ENCODE results near the gene SUMO3. TPM values are rescaled to one million over a fixed set of nuclear protein-coding genes. Genes with fewer than 3 reads are reported as not detected.

SUMO3 gene
- total RNA-seq, 1 experiment from 2014 or later: 125 TPM

DNA sequence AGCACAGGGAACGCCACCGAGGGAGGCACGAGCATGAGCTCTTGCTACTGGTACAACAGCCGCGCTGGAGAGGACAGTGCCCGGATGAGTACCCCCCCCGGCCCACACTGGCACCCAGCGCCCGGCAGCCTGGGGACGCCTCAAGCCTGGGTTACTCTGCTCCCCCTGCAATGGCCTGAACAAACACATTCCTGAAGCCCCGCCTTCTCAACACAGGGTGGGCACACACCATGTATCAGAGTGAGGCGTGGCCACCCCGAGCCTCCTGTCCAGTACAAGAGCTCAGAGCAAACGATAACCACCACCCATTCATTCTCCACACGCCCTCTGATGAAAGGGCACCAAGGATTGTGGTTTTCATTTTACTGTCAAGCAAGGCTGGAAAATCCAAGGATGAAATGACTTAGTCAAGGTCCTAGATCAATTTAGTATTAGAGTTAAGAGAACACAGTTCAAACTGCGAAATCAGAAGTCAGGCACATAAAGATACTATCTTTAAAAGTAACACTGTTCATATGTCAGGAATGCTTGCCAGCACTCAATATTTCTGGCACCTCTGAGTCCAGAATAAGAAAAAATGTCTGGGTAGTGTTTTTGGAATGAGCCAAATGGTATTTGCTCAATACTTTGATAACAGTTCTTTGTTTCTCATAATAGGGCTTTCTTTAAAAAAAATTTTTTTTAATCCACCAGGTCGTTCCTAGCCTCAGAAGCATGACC lies 38.3 kb downstream of the SUMO3 start:
- no peak for DNase-seq (ENCODE audit: low read depth)

DNA sequence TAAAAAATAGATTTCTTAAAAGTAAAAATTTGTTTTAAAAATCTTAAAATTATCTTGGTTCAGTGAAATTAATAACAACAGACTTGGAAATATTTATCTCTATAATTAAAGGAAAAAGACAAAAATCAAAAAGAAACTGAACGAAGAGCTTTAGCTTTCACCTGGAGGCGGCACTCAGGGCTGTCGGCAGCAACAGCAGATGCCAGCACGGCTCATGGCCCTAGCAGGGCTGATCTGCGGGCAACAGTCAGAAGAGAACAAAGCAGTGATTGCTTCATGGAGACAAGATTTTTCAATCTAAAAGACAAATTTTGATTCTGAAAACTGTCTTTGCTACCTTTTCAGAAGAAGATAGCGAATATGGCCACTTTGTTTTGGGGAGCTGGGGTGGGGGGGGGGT lies 38.9 kb downstream of the SUMO3 start:
- no peak for DNase-seq (ENCODE audit: low read depth)

DNA sequence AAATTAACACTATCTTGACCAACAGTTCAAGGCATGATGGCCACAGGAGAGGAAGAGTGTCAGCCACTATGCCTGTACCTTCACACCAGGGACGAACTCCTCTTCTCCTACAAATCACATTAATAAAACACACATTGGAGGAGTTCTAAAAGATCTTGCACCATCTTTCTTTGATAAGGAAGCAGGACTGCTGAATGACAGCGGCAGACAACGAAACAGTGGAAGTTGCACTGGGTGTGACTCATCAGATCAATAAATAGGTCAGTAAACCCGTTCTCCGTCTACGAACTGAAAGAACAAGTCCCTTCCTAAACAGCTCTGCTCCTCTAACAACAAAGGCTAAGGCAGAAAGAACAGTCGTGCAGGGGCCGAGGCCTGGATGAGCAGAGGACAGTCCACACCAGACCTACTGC lies 39.4 kb downstream of the SUMO3 start:
- DNase-seq (ENCODE audit: low read depth): no peak

DNA sequence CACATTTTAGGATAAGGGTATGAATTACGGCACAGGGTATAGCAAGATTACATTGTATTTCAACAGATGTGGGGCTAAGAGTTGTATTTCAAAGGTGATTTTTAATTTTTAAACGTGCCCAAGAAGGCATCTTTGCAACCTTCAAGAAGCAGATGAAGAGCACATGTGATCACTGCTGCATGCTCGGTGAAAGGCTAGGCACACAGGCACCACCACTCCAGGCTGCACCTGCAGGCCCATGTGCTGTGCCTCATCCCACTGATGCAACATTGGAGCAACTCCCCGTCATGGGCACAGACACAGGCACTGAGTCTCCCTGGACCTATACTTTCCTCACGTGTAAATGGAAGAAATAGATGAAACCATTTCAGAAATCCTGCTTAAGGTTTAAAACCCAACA lies 39.8 kb downstream of the SUMO3 start:
- no peak for DNase-seq (ENCODE audit: low read depth)

DNA sequence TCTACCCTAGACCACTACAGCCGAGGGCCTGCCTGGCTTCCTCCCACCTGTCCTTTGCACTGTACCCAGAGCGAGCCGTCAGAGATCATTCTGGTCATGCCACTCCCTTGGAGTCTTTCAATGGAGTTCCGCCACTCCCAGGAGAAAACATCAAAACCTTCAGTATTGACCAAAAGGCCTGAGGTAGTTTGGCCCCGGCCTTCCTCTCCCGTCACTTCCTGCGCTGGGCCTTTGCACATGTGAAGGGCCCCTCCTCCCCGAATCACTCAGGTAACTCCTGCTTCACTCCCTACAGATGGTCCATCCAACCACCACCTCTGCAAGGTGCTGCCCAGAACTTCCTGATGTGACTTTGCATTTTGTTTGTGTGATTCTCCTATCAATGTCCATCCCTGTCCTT lies 42.9 kb downstream of the SUMO3 start:
- DNase-seq (ENCODE audit: low read depth): no peak

DNA sequence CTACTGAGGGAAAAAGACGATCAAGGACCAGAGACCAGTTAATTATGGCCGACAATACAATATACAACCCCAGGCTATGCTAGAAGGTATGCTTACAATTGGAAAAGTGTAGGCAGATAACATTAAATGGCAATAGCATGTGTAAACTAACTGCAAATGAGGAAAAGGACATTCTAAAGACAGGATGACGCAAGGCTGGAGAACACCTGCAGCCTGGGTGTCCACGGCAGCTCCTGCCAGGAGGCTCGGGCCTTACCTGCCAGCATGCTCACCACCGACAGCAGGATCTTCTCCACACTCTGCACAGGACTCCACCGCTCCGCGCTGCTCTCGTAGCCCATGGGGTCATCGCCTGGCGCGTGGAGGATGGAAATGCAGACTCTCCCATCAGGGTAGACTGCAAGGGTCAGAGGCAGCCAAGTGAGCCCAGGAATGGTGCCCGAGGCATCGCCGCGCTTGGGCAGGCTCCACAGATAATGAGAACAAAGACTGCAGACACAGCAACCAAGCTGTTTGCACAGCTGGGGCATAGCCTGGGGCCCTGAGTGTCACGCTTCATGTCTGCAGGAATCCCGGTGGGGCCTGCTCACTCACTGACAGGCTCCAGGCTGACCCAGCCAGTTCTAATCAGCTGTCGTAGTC lies 44.5 kb downstream of the SUMO3 start:
- no peak for DNase-seq (ENCODE audit: low read depth)

DNA sequence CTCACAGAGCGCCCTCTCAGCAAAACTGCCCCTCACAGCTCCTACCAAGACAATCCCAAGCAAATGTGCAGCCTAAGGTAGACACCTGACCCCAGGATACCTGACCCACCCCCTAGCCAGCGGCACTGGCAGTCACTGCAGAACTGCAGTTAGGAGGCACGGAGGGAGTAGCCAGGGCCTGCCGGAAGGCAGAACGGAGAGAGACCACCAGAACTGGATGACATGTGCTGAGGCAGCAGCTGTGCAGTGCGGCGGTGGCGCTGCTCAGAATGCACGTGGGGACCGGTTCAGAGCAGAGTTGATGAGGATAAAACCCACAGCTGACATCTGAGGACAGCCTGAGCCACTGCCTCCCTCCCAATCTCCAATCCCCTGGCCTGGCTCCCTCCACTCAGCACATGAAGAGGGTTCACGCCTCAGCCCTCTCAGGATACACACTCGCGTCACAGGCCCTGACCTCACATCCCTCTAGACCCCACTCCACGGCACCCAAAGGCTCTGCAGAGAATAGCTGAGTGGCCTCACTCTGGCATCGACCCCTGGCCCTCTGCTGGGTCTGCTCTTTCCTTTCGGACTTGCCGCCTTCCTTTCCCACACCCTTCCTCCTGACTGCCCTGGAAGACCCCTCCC lies 45.9 kb downstream of the SUMO3 start:
- no peak for DNase-seq (ENCODE audit: low read depth)

DNA sequence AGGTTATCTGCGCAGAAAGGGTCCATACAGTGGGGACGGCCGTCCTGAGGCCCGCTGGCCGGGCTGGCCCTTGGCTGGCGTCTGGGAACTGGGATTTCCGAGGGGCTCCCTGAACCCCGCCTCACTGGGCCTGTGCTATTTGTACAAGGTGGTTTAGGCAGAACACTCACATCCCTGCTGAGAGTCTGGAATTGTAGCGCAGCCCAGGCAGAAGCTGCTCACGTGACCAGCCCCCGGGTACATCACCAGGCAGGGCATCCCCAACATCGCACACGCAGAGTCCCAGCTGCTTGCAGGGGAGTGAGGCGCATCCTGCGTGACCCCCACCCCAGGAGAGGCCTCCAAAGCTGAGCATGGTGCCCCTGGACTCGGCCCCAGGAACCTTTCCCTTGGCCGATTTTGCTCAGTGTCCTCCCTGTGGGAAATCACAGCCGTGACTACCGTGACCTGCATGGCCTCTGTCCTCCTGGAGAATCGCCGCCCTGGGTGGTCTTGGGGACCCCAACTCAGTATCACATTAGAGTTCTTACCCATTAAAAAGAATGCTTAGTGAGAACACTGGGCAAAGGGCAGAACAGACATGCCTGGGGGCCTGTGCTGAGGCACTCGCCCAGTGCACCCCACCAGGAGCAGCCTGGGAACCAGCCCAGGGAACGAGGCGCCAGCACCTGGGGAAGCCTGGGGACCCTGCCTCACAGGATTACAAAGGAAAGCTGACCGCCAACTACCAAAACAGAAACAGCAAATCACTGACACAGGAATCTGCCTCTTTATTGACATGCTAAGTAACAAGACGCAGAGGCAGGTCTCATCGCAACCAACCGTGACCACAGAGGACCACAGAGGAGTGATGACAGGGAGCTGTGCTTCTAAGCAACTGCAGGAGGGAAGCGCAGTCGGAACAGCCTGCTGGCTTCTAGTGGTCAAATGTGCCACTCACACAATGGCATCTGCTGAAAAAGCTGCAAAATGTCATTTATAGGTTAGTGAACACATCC lies 49.7 kb downstream of the SUMO3 start:
- no peak for DNase-seq (ENCODE audit: low read depth)

DNA sequence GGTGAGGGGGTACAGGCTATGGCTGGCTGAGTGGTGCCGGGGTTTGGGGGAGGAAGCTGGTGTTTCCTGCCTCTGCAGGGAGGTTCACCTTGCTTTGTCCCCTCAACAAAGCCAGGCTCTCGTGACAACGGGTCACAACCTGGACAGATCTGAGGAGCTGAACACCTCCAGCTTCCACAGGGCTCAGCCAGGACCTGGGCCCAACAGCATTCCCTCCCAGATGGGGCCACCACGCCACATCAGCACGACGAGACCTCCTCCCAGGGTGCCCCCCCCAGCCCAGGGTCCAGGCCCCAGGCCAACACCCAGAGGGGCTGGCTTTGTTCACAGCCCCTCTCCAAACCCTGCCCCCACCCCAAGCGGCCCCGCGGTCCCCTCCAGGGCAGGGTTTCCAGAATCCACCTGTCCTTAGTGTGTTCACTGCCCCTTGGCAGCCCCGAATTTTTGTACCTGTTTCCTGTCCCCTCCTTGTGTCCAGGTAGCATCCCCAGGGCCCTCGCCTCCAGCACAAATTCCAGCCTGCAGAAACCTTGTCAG lies 51.0 kb downstream of the SUMO3 start:
- no peak for DNase-seq (ENCODE audit: low read depth)

DNA sequence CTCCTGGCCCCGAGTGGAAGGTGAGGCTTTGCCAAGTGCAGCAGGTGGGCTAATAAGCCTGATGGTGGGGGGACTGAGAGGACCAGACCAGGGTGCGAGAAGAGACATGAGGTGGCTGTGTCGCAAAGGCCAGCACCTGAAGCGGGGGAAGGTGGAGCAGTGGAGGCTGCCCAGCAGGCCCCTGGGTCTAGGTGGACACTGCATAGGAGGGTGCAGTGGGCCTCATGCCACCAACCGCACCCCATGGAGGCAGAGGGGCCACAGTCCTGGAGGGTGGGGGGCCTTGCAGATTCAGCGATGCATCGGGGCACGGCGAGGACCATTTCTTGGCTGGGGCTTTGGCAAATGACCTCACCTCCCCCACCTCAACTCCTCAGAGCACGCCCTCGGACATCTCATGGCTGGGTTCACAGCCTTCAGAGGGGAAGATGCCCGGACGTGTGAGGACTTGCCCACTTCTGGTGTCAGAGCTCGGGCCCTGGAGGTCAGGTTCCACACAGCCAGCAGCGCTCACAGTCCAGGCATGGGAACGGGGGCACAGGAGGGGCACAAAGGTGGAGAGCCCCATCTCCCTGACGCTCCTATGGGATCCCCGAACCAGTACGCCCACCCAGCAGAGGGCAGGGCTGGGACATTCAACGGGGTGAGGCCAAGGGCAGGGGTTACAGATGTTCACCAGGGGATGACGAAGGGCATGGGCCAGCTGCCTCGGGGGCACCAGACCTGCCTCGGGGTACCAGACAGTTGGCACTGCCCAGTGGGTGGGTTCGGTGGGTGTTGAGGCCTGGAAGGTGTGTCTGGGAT lies 51.6 kb downstream of the SUMO3 start:
- no peak for DNase-seq (ENCODE audit: low read depth)

DNA sequence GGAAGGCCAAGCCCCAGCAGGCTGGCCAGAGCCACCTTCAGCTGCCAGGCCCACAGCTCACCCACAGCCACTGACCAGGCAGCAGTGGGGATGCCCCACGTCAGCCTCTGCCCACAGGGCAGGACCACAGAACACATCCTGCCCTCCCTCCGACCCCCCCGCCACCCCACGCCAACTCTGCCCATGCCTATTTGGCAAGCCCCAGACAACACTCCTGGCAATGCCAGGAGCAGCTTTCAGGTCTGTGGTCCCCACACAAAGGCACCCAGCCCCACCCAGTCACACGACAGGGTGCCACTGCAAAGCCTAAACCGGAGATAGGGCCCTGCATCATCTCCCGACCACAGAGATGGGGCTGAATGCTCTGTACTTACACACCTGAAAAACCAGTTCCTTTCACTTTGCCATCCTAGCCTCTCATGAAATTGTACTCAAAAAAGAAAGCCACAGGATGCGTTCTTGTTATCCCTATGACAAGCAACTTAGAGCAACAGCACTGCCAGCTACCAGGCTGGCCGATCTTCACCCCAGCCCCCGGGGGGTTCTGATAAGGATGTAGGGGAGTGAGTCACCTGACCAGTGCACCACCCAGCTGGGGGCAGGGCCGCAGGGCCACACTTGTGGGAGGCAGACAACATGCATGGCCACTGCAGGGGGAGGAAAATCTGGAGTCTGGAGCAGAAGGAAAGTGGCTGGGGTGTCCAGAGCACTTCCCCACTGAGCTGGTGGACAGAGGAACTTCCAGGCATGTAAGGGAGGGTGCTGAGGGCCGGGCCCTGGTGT lies 52.4 kb downstream of the SUMO3 start:
- DNase-seq (ENCODE audit: low read depth): no peak

DNA sequence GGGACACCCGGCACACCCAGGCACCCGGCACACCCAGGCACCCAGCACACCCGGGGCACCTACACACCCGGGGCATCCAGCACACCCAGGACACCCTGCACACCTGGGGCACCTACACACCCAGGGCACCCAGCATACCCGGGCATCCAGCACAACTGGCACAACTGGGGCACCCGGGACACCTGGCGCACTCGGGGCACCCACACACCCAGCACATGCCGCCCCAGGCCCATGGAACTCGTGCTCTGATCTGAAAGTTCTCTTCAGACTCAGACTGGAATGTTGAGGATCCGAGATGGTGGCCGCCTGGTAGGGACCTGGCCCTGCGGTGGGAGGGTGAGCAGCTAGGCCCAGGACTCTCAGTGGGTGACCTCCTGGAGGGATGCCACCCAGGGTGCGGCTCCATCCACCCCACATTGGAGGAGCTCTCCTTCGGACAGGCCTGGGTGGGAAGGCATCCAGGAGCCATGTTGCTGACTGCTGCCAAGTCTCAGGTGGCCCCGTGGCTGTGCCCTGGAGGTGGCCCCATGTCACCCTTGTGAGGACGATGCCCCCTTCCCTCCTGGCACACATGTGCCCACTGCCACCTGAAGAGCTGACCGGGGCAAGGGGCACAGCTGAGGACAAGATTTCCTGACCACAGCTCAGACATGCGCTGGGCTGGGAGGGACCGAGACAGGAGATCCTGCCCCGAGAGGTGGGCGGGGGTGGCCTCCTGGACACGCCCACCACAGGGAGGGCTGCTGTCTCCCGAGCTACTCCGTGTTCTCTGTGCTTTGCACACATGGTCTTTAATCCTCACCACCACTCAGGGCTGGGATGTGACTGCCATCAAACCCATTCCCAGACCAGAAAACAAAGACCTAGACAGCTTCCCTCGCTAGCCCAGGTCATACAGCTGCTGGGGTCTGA lies 53.3 kb downstream of the SUMO3 start:
- DNase-seq (ENCODE audit: low read depth): no peak

DNA sequence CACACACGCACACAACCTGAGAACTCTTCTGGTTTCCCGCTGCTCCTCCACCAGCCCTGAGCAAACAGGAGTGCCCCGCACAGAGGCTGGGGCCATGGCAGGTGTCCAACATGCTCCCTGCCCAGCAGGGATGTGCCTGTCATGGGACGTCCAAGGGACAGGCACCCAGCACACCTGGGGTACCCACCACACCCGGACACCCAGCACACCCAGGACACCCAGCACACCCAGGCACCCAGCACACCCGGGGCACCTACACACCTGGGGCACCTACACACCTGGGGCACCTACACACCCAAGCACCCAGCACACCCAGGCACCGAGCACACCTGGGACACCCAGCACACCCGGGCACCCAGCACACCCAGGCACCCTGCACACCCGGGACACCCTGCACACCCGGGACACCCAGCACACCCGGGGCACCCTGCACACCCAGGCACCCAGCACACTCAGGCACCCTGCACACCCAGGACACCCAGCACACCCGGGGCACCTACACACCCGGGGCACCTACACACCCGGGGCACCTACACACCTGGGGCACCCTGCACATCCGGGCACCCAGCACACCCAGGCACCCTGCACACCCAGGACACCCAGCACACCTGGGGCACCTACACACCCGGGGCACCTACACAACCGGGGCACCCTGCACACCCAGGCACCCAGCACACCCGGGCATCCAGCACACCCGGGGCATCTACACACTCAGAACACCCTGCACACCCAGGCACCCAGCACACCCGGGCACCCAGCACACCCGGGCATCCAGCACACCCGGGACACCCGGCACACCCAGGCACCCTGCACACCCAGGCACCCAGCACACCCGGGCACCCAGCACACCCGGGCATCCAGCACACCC lies 54.2 kb downstream of the SUMO3 start:
- DNase-seq (ENCODE audit: low read depth): no peak

DNA sequence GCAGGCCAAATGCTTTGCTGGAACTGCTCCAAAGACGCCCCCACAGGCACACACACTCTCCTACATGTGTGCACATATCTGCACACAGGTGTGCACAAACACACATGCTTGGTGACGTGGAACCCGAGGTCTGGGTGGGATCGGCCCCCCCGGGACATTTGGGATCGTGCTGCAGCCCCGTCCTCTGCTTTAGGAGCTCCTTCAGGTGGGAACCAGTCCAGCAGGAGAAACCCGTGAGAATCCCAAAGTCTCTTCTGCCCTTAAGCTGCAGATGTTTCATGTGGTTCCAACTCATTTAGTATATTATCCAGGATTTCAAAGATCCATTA lies 54.8 kb downstream of the SUMO3 start:
- DNase-seq (ENCODE audit: low read depth): no peak

DNA sequence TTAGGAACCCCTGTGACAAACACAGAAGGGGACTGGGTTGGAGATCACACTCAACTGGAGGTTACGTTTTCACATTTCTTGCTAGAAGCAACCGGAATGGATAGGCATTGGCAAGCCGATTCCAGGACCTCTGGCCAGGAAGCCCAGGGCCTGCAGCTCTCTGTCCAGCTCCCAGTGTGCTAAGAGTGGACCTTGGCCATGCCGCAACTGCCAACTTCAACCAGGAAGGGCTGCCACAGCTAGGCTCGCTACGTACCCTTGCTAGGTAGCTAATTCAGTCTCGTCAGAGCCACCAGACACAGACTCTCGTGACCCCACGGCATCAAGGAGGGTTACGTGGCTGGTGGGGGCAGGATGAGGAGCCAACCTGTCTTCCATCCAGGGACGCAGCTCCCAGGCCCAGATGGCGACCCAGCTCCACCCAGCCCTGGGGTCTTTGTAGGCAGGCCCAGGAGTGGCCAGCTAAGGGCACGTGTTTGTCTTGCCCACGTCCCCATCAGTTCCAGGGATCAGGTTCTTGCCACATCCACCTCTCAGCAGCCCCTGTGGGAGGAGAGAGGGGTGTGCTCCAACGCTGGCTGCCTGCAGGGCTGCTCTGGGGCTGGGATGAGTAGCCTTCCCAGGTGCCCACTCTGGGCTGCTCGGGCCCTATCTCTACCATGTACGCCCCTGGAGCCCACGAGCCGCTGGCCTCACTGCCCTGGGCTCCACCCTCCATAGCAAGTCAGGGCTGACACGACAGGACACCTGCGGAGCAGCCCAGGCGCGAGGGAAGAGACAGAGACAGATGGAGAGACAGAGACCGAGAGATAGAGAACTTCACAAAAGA lies 55.4 kb downstream of the SUMO3 start:
- DNase-seq (ENCODE audit: low read depth): no peak

DNA sequence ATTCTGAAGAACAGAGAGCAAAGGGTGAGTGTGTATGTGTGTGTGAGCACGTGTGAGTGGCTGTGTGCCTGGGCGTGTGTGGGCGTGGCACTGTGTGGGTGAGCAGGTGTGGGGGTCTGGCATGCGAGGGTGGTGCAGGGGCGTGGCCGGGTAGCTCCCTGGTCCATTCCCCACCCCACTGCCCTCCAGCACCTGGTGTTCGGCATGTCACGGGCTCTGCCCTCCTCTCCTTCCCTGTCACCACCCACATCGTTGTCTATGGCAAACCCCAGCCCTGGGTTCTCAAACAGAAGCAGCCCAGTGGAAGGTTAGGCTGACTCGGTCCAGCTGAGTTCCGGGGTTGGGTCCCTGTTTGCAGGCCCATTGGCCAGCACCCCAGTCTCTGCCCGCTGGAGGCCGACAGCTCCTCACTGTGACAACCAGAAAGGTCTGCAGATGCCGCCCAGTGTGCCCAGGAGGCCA lies 56.1 kb downstream of the SUMO3 start:
- no peak for DNase-seq (ENCODE audit: low read depth)

All from LHCN-M2 (cell line).